GM21381 (cell line): Measurements from ENCODE around the gene VANGL1.

Experiments
- ATAC-seq: cut with Tn5 transposase; IDR thresholded peaks from one replicate; pipeline ENCODE4 v1.9.1; 2021; ENCODE audit warnings: mild to moderate bottlenecking, moderate library complexity; ENCODE audit not compliant: unreplicated experiment

The VANGL1 gene

DNA sequence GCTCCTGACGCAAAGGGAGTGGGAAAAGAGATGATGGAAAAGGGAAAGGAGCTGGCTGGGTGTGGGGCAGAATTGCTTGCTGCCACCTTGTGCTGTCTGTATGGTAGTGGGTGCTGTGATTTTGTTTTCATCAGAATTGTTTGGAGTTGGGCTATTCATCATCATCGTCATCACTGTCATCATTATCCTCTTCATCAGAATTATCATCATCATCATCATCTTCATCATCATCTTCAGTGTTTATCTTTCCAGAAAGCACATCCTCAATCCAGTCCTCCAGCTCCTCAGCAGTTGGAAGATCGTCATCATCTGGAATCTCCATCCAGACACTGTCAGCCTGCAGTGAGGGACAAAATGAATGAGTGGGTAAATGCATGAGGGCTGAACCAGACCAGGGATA, 59.3 kb downstream of the VANGL1 start:
- ATAC-seq = no peak

GRCh38 chr1:115702959-115703358, 61.2 kb downstream of the VANGL1 start:
- no peak for ATAC-seq

DNA sequence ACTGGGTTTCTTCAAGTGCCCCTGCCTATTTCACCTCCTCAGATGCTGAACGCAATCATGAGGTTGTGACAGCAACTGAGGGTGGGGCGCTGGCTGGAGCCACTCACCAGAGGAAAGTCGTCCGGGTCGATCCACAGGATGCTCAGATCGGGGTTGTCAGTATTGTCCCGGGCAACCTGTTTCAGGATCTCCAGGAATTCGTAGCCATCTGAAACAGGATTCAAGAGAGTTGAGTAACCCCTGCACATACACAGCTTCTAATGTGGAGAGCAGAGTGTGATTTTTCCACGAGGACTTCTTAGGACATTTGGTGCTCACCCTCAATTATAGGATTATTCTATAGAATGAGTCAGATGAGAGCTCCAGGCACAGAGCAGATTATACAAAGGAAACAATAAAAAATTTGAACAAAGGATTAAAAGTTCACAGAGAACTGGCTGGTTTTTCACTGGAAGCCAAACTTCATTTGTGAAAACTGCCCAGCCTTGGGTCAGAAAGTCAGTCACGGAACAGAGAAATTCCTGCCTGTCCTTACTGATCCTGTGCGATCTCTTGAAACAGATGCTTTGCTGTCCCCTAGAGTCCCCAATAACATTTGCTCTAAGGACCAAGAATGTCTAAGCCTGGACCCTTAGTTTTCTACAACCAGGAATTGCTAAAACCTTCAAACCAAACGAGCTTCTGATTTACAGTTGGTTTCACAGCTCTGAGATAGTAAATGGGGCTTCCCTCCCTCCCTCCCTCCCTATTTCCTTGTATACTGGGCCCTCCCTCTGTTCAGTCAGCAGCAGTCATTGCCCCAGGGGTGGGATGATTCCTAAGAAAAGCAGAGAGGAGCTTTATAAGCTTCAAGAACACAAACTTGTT, 63.5 kb downstream of the VANGL1 start:
- no peak for ATAC-seq

DNA sequence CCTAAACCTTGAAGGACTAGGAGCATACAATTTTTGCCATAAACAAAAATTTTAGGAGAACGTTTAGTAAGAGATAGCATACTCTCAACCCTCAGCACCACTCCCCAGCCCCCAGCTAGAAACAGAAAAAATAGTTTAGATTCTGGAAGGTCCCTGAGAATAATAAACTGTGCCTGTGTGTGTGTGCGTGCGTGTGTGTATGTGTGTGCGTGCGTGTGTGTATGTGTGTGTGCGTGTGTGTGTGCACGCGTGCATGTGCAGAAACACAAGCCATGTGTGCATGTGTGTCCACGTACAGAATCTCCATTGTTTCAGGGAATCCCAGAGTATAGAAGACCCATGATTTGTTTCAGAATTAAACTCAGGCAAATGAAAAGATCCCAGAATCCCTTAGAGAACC, 64.2 kb downstream of the VANGL1 start:
- no peak for ATAC-seq

- ATAC-seq = no peak
Observed at GRCh38 chr1:115706587-115707425, 65.0 kb downstream of the VANGL1 start.

- no peak for ATAC-seq
Observed at GRCh38 chr1:115710859-115711624, 69.3 kb downstream of the VANGL1 start.

GRCh38 chr1:115712911-115713609, 71.3 kb downstream of the VANGL1 start:
- ATAC-seq = no peak

- no peak for ATAC-seq
Observed at GRCh38 chr1:115713906-115714305, 72.1 kb downstream of the VANGL1 start.

DNA sequence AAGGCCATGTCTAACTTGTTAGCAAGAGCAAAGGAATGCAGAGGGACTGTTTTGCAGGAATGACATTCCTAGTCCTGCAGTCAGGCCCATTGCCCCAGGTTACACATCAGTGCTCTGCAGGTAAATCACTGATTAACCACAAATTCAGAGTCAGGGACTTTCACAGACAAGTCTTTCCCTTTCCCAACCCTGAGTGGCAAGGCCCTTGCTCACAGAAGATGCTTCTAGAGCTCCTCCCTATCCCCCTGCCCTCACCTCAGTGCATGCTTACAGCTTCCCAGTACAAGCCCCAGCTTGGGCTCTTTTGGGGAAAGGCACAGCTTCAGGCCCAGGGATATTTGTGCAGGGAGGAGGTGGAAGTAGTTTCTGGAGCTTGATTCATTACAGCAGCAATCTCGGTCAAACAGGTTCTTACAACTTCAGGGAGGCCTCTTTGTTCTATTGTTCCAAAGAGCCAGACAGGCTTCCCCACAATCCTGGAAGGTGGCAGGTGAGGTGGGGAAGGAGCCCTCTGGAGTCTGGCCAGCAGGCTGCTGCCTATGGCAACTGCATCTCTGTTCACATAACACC, 72.9 kb downstream of the VANGL1 start:
- ATAC-seq = no peak

GRCh38 chr1:115717541-115717940, 75.8 kb downstream of the VANGL1 start:
- ATAC-seq = no peak

DNA sequence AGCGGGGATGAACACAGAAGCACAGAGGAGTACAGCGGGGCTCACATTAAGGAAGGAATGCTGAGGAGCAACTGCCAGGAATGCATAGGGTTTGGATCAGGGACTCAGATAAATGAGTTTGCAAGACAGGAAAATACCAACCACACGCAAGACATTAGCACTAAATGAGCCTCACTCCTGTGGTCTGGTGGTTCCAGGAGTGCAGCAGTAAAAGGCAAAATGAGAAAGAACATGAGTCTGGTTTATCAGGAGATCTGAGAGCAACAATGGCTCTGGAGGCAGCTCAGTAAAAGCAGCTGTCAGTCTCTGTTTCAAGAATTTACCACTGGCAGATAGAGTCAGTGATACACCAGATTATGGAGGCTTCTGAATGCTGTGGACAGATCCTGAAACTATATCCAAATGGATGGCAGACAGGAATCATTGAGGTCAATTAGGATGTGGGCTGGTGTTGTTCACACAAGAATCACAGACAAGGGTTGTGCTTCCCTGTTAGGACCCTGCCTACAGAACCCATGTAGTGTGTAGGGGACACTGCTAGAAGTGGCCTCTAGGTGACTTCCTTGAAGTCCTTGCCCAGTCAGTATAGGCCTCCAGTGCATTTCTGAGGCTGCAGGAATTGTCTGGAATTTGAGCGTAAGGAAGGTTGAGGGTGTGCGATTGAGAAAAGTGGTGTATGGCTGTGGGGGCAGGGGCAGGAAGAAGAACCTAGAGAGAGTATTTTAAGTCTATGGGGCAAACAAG, 76.4 kb downstream of the VANGL1 start:
- ATAC-seq = no peak

GRCh38 chr1:115719285-115719684, 77.5 kb downstream of the VANGL1 start:
- no peak for ATAC-seq

DNA sequence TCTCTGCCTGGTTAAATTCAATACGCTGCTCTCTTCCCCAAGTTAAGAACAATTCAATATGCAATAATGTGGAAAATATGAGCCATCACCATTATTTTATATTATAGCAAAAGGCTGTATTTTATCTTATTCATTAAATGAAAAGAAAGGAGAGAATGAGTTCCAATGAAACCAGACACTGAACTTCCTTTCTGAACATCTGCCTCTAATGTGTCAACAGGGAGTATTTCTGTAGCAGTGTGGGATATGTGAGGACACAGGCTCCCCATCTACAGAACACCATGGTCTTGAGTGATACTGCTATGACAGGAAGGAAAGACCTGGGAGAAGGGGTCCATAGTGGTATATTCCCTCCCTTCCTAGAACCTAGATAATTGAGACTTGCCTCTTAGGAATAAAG, 80.5 kb downstream of the VANGL1 start:
- ATAC-seq = no peak

GRCh38 chr1:115723756-115724155, 82.0 kb downstream of the VANGL1 start:
- no peak for ATAC-seq

GRCh38 chr1:115725600-115725999, 83.8 kb downstream of the VANGL1 start:
- no peak for ATAC-seq

- no peak for ATAC-seq
Observed at GRCh38 chr1:115726161-115726560, 84.4 kb downstream of the VANGL1 start.

- no peak for ATAC-seq
Observed at GRCh38 chr1:115726570-115726969, 84.8 kb downstream of the VANGL1 start.

GRCh38 chr1:115727706-115728249, 86.0 kb downstream of the VANGL1 start:
- ATAC-seq = no peak

GRCh38 chr1:115728341-115728740, 86.6 kb downstream of the VANGL1 start:
- ATAC-seq = no peak
